Pancreas (tissue), 10 donors: ENCODE data around the gene OVCA2. TPM values are rescaled to one million over a fixed set of nuclear protein-coding genes. Genes with fewer than 3 reads are reported as not detected.

Source experiments
- ATAC-seq, 4 donors: fragments of 200-7000 bp; cut with Tn5 transposase; one replicate each; pipeline versions ENCODE4 v1.8.0 to v1.9.1; 2020; ENCODE audit warnings: mild to moderate bottlenecking in 4 of 4, moderate library complexity in 4 of 4
- DNase-seq, 6 donors: peaks; one replicate each; pipeline ENCODE4 v3.0.0-alpha.2; 2020
- FAIRE-seq: peaks from 2 replicates; lab custom pipeline; 2012; peaks lifted over from hg19 to GRCh38; lab: Jason Lieb, UNC
- H3K27ac ChIP-seq, 4 donors: fragments of 200-600 bp; sonication (generic); 1 replicate in 3 of 4; 2 replicates in 1 of 4; pipeline versions ENCODE4 v1.5.0 to v1.8.0; 2020
- H3K27me3 ChIP-seq, 4 donors: fragments of 200-600 bp; one replicate each; pipeline ENCODE4 v1.8.0; 2021
- H3K36me3 ChIP-seq, 3 donors: fragments of 200-600 bp; sonication (generic) in 1 of 3; one replicate each; pipeline versions ENCODE4 v1.5.0 to v1.8.0; 2020 to 2021
- H3K4me1 ChIP-seq, 3 donors: fragments of 200-600 bp; one replicate each; pipeline ENCODE4 v1.8.0; 2021
- H3K4me3 ChIP-seq, 4 donors: fragments of 200-600 bp; sonication (generic) in 2 of 4; one replicate each; pipeline versions ENCODE4 v1.5.0 to v1.8.0; 2020 to 2021
- H3K9me3 ChIP-seq, 4 donors: fragments of 200-600 bp; one replicate each; pipeline ENCODE4 v1.8.0; 2021
- WGBS, 2 donors: extraction: QIAGEN DNeasy Blood & Tissue Kit; methylation state at CpG; one replicate each; pipeline ENCODE4 v1.1.7; 2013; 5-methylcytosine and 5-hydroxymethylcytosine counted together
- intact Hi-C, 3 donors: fragments of 100-400 bp; cut with DNase I; formaldehyde crosslinking; loops; one replicate each; pipeline versions ENCODE4 v1.11.1 to v1.14.2; 2022
- polyA plus RNA-seq, 2 donors: library from polyadenylated mRNA; stranded (reverse); fragments of 200-250 nt; gene quantifications; one replicate each; pipeline ENCODE4 v1.2.3, GENCODE V29; 2013
- total RNA-seq, 6 donors: library from RNA; stranded (reverse); fragmentation: NEBNext Ultra II Directional in 4 of 6; extraction: Animal tissue kit (Norgen Biotek cat#: 25700) in 4 of 6; gene quantifications; one replicate each; pipeline versions ENCODE4 v1.2.1 to v1.2.4, GENCODE V29; 2021 to 2023
- TF ChIP-seq, protein P1 (sequence below), 4 donors: fragments of 200-600 bp; sonication (generic) in 3 of 4; IDR thresholded peaks; one replicate each; pipeline versions ENCODE4 v1.5.0 to v1.8.0; 2021; ENCODE audit warnings: antibody characterized with exemption in 4 of 4
- donor health status: healthy with polysubstance abuse.
- donor health status: DM: no; HTN: no; CAD: no; lungs with moderate emphysema.
- donor health status: DM: no; HTN: no; CAD: no.
- donor health status: control.
- donor health status: control.
- donor health status: Bipolar disorder and iron deficiency.
- donor health status: DM: yes; HTN: yes; CAD: no.
- donor health status: DM: no; HTN: no; CAD: no.
- donor health status: DM: no; HTN: no; CAD: no.
- donor health status: DM: yes; HTN: yes; CAD: no.

OVCA2 gene
- total and polyA plus RNA-seq, 8 donors = 10.4 to 79.3 (median 18.6) TPM

DNA sequence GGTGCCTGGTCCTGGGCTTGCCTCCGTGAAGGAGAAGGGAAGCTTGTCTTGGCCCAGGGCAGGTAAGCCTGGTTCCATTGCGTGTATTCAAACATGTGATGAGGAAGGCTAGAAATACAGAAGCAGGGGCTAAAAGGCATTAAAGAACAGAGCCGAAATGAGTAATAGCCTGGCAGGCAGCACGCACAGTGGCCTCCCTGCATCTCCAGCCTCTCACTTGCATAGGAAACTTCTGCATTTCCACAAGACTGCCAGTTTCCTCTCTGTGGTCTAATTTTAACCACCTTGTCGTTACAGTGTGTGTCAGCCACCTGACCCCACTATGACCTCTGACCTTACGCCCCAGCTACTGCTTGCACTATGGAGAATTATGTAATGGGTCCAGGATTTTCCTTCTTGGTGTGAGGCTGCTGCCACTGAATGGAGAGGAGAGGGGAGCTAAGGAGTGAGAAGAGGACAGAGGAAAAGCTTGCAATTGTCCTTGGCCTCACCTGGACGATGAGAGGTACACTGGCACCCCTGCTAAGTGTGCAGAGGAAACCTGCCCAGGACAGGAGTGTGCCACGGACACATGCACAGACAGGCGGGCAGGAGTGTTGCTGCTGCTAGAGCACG lies 45.9 kb downstream of the OVCA2 start:
- FAIRE-seq = no peak
- intact Hi-C loops = no loop called here
- Histone ChIP-seq H3K9me3 (no peaks in the 10 kb centered on the region), H3K36me3 (no peaks in the 10 kb centered on the region), H3K27ac (peak overlapping the region in 1 of 4 donors; percentile 45), H3K4me1 (peaks cover 0 to 23% (median 3%) of the 10 kb centered on the region in 3 donors), H3K27me3 (no peaks in the 10 kb centered on the region), H3K4me3 (no peak overlapping the region)
- peak in 2 of 4 donors; percentile 10 to 20 for ATAC-seq
- DNase-seq = no peak
- WGBS, 2 donors = 81% methylated on average over 10 of the region's 10 CpGs
- TF ChIP-seq, protein P1, sequence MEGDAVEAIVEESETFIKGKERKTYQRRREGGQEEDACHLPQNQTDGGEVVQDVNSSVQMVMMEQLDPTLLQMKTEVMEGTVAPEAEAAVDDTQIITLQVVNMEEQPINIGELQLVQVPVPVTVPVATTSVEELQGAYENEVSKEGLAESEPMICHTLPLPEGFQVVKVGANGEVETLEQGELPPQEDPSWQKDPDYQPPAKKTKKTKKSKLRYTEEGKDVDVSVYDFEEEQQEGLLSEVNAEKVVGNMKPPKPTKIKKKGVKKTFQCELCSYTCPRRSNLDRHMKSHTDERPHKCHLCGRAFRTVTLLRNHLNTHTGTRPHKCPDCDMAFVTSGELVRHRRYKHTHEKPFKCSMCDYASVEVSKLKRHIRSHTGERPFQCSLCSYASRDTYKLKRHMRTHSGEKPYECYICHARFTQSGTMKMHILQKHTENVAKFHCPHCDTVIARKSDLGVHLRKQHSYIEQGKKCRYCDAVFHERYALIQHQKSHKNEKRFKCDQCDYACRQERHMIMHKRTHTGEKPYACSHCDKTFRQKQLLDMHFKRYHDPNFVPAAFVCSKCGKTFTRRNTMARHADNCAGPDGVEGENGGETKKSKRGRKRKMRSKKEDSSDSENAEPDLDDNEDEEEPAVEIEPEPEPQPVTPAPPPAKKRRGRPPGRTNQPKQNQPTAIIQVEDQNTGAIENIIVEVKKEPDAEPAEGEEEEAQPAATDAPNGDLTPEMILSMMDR (IDR thresholded peaks at IDR 0.05) = no peak

DNA sequence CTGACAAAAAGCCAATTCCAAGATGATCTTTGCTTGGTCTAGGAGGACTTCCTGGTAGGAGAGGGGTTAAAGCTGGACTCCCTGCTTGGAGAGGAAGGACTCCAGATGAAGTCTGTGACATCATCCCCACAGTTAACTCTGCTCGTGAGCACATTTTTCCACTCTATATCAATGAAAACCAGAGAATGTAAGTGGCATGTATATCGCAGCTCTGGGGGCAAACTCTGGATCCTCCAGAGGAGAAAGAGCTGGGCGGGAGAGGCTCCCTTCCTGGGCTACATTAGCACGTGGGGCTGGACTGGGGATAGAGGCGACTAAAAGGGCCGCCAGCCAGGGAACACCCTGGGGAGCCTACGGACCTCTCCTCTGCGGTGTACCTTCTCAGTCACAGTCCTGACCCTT lies 47.2 kb downstream of the OVCA2 start:
- Histone ChIP-seq H3K4me1 (peaks cover under 1 to 26% (median 6%) of the 10 kb centered on the region in 3 donors), H3K9me3 (no peaks in the 10 kb centered on the region), H3K27me3 (no peaks in the 10 kb centered on the region), H3K36me3 (no peaks in the 10 kb centered on the region), H3K27ac (peak overlapping the region in 2 of 4 donors; percentile 42 to 45), H3K4me3 (peak overlapping the region in 1 of 4 donors; percentile 20)
- FAIRE-seq (no peak), ATAC-seq (no peak), DNase-seq (no peak)
- TF ChIP-seq, protein P1 (IDR thresholded peaks at IDR 0.05) = no peak
- intact Hi-C loops = no loop called here
- 80 to 83% methylated on average over 8 of the region's 8 CpGs for WGBS, 2 donors

DNA sequence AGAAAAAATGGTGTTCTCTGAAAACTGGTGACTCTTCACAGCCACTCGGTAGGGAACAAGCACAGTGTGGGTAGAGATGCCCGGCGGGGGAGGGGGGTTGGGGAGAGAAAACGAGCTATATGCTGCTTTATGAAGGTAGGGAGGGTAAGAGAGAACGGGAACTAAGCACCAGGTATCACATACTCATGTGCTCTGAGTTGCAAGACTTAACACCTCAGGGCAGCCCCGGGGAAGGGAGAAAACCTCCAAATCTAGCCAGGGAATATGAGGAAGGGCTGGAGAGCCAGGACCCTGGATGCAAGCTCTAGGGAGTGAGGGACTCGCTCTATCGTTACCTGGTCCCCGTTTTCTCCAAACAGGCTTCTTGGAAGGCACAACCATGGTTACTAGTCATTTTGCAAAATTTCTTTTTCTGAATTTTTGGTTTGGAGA lies 48.4 kb downstream of the OVCA2 start:
- FAIRE-seq (no peak), ATAC-seq (no peak), DNase-seq (no peak)
- Histone ChIP-seq H3K4me1 (peaks cover 5 to 28% (median 6%) of the 10 kb centered on the region in 3 donors), H3K27me3 (no peaks in the 10 kb centered on the region), H3K36me3 (no peaks in the 10 kb centered on the region), H3K4me3 (no peak overlapping the region), H3K9me3 (no peaks in the 10 kb centered on the region), H3K27ac (peak overlapping the region in 1 of 4 donors; percentile 42)
- intact Hi-C loops = no loop called here
- 79 to 84% methylated on average over 9 of the region's 9 CpGs for WGBS, 2 donors
- TF ChIP-seq, protein P1 (IDR thresholded peaks at IDR 0.05) = no peak

DNA sequence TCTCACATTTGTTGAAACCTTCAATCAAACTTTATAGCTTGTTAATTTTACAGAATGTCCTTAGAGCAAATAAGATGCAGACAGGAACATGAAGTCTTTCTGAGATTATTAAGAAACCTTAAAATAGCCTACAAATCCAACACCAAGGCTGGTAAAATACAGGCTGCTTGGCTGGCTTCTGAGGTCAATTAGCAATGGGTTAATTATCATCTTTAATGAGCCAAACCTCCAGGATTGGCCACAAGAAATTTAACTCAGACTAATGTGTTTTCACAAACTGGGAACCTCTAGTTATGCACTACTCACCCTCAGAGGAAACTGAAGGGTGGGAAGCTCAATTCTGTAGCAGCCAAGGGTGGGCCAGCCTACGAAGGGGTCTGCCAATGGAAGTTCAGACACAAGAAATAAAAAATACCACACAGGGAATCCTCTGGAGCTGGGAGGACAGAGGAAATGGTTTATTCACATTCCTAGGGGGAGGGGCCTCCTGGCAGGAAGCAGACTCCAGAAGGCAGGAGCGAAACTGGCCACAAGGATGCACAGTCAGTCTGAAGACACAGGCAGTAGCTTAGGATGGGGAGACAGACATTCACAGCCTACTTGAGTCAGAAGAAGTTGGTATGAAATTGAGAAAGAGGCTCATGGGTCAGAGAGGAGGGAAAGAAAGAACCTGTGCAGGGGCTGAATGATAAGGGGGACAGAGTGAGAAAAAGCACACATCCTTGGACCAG lies 49.1 kb downstream of the OVCA2 start:
- Histone ChIP-seq H3K4me3 (no peak overlapping the region), H3K27me3 (no peaks in the 10 kb centered on the region), H3K9me3 (no peaks in the 10 kb centered on the region), H3K36me3 (no peaks in the 10 kb centered on the region), H3K4me1 (peaks cover 6 to 29% (median 6%) of the 10 kb centered on the region in 3 donors), H3K27ac (no peak overlapping the region)
- 81 to 83% methylated on average over 2 of the region's 2 CpGs for WGBS, 2 donors
- no peak for ATAC-seq
- no peak for FAIRE-seq
- DNase-seq = no peak
- intact Hi-C loops = no loop called here
- TF ChIP-seq, protein P1 (IDR thresholded peaks at IDR 0.05) = no peak
